ENCODE data around the gene SAMD4B.

The SAMD4B gene

DNA sequence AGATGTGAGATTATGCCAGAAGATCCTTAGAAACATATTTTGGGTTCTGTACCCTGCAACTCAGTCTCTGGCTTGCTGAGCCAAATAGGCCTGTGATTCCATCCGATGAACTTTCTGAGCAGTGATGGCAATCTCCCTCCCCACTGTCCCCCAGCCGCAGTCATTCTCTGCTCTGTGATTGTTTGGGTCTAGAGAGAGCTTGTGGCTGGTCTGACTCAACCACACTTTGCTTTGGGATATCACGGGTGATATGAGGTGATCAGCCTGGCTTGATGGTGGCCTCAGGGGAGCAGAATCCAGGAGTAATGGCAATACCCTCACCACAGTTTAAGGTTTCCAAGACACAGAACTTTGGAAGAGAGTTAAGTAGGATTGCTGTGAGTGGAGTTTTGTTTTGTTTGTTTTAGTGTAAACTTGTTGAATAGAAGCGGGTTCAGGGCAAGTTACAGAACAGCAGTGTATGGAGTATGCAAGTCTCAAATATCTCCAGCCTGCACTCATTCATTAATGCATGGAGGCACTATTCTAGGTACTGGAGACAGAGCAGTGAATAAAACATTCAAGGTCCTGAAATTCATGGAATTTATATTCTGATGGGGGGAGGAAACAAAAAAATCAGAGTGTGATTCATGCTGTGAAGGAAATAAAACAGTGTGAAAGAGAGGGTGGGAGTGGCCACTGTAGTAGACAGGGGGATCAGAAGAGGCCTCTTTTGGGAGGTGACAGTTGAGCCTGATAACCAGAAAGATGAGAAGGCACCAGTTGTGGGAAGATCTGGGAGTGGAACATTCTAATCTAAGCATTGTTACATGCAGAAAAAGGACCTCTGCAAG lies 5.3 kb downstream of the SAMD4B start:
- in situ Hi-C loops (cut with HindIII; ENCODE audit: low pct_ligation_motif_present, low sequenced_read_pairs), result loop anchor here (25.0 kb wide), 1 partner anchor 235 kb away; no protein-coding TSS in a partner anchor
- TF ChIP-seq, protein P1, sequence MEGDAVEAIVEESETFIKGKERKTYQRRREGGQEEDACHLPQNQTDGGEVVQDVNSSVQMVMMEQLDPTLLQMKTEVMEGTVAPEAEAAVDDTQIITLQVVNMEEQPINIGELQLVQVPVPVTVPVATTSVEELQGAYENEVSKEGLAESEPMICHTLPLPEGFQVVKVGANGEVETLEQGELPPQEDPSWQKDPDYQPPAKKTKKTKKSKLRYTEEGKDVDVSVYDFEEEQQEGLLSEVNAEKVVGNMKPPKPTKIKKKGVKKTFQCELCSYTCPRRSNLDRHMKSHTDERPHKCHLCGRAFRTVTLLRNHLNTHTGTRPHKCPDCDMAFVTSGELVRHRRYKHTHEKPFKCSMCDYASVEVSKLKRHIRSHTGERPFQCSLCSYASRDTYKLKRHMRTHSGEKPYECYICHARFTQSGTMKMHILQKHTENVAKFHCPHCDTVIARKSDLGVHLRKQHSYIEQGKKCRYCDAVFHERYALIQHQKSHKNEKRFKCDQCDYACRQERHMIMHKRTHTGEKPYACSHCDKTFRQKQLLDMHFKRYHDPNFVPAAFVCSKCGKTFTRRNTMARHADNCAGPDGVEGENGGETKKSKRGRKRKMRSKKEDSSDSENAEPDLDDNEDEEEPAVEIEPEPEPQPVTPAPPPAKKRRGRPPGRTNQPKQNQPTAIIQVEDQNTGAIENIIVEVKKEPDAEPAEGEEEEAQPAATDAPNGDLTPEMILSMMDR (IDR thresholded peaks at IDR 0.05; ENCODE audit: low read depth, low read length, missing control alignments), result no peak
- Histone ChIP-seq H3K27me3 (replicated peaks) (no peaks in the 10 kb centered on the region), H3K36me3 (replicated peaks) (peaks cover 24% of the 10 kb centered on the region), H3K4me3 (ENCODE audit: low read depth, low read length) (no peak overlapping the region), H3K27ac (peak overlapping the region; percentile 64)
- DNase-seq, result peak; percentile 44

DNA sequence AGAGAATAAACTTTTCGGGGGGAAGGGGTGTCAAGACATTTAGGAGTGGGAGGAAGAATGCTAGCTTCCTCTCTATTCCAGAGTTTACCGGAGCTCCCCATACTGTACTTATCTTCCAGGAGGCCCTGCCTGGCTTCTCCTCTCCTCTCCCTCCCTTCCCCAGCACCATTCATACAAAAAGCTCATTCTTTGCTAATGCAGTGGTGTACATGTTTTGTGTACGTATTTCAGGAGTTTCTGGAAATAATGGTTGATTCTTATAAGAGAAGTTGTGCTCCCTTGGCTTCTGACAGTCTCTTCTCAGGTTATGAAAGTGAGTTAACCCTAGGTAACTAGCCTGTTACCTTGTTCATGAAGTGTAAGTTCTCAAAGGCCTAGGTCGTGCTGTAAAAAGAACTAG lies 7.1 kb downstream of the SAMD4B start:
- in situ Hi-C loops (cut with HindIII; ENCODE audit: low pct_ligation_motif_present, low sequenced_read_pairs), result loop anchor here (25.0 kb wide), 1 partner anchor 237 kb away; no protein-coding TSS in a partner anchor

GRCh38 chr19:39350156-39350555 lies 7.9 kb downstream of the SAMD4B start:
- peaks cover 45% of the 10 kb centered on the region for H3K36me3 ChIP-seq (replicated peaks)
- TF ChIP-seq, protein P1 (IDR thresholded peaks at IDR 0.05; ENCODE audit: low read depth, low read length, missing control alignments), result no peak
- no peak for DNase-seq
- H3K27me3 ChIP-seq (replicated peaks), result no peaks in the 10 kb centered on the region
- in situ Hi-C loops (cut with HindIII; ENCODE audit: low pct_ligation_motif_present, low sequenced_read_pairs), result no loop called here
- H3K27ac ChIP-seq, result no peak overlapping the region
- H3K4me3 ChIP-seq (ENCODE audit: low read depth, low read length), result no peak overlapping the region

More for the DNA sequence above, 7.1 kb downstream of the SAMD4B start:
- peaks cover 37% of the 10 kb centered on the region for H3K36me3 ChIP-seq (replicated peaks)
- H3K4me3 ChIP-seq (ENCODE audit: low read depth, low read length), result no peak overlapping the region
- DNase-seq, result no peak
- H3K27ac ChIP-seq, result no peak overlapping the region
- TF ChIP-seq, protein P1 (IDR thresholded peaks at IDR 0.05; ENCODE audit: low read depth, low read length, missing control alignments), result no peak
- no peaks in the 10 kb centered on the region for H3K27me3 ChIP-seq (replicated peaks)

DNA sequence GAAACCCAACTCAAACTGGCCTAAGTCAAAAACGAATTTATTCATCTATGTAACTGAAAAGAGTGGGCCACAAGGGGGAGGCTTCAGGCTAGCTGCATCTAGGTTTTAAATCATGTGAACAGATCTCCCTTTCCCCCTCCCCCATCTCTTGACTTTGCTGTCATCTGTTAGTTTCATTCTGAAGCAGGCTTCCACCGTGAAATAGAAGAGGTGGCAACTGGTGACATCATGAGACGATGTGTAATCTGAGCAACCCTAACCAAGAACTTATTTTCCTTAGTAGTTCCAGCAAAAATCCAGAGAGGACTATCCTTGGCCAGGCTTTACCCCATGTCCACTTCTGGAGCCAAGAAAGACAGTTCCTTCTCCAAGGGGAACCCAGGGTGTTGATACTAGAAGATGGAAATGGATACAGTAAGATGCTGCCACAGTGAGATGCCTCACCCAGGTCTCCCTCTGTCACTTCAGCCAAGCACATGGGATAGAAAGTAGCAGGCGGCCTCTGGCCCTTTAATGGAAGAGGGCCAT lies 9.4 kb downstream of the SAMD4B start:
- no peak overlapping the region for H3K27ac ChIP-seq
- H3K36me3 ChIP-seq (replicated peaks), result peaks cover 57% of the 10 kb centered on the region
- no peaks in the 10 kb centered on the region for H3K27me3 ChIP-seq (replicated peaks)
- no peak for DNase-seq
- TF ChIP-seq, protein P1 (IDR thresholded peaks at IDR 0.05; ENCODE audit: low read depth, low read length, missing control alignments), result no peak
- in situ Hi-C loops (cut with HindIII; ENCODE audit: low pct_ligation_motif_present, low sequenced_read_pairs), result no loop called here
- H3K4me3 ChIP-seq (ENCODE audit: low read depth, low read length), result no peak overlapping the region

DNA sequence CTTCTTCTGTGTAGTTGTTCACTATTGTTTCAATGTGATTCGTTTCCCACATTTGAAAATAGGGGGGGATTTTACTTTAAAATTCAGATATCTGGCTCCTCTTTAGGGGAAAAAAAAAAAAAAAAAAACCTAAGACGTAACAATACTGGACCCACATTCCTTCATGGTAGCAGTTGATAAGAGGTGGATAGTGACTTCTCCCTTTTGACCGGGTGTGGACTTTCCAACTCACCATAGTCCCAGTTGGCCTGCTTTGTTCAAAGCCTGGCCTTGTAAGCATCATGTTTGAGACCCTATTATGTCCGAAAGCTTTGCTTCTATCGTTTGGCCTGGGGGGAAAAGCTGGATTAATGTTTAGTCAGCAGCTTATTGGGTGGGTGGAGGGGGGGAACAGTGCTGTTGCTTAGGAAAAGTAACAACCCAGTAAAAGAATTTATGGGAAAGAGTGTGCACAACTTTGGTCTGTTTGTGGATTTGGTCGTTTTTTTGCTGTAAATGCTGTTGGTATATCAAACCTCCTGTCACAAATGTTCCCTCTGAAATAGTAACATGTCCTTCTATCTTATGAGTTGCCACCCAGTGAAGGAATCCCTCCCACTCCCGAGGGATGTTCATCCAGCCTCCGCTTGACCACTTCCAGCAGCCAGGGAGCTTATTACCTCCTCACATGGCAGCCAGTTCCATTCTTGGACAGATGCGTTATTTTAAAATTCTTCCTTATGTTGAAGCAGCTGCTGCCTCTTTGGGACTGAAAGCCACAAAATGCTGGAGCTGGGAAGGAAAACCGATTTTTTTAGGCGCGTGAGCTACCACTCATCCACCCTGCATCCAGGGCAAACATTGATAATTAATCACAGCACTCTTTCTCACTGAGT lies 10.4 kb downstream of the SAMD4B start:
- DNase-seq, result no peak
- Histone ChIP-seq H3K36me3 (replicated peaks) (peaks cover 67% of the 10 kb centered on the region), H3K27ac (no peak overlapping the region), H3K27me3 (replicated peaks) (no peaks in the 10 kb centered on the region), H3K4me3 (ENCODE audit: low read depth, low read length) (no peak overlapping the region)
- in situ Hi-C loops (cut with HindIII; ENCODE audit: low pct_ligation_motif_present, low sequenced_read_pairs), result no loop called here
- TF ChIP-seq, protein P1 (IDR thresholded peaks at IDR 0.05; ENCODE audit: low read depth, low read length, missing control alignments), result no peak

All from brain microvascular endothelial cell (primary cell).